Heart left ventricle (tissue), 16 donors: Measurements from ENCODE around the gene HILPDA. TPM values are rescaled to one million over a fixed set of nuclear protein-coding genes. Genes with fewer than 3 reads are reported as not detected.
A peak's percentile ranks its signal among the peaks of the same experiment; 100 is the strongest.

Experiments used
- ATAC-seq, 4 donors: fragments of 200-7000 bp; cut with Tn5 transposase; one replicate each; pipeline ENCODE4 v1.9.1; 2020 to 2022; ENCODE audit warnings: moderate library complexity in 4 of 4, mild to moderate bottlenecking in 3 of 4, moderate number of reproducible peaks in 1 of 4
- DNase-seq, 5 donors: peaks; one replicate each; pipeline ENCODE4 v3.0.0-alpha.2; 2020
- H3K27ac ChIP-seq, 12 donors: fragments of 200-600 bp; sonication (generic) in 4 of 12; one replicate each; pipeline versions ENCODE4 v1.5.0 to v1.8.0; 2016 to 2022; ENCODE audit warnings: mild to moderate bottlenecking in 2 of 12
- H3K27me3 ChIP-seq, 9 donors: fragments of 200-600 bp; sonication (generic) in 2 of 9; one replicate each; pipeline versions ENCODE4 v1.5.1 to v1.8.0; 2016 to 2022; ENCODE audit warnings: mild to moderate bottlenecking in 3 of 9
- H3K36me3 ChIP-seq, 9 donors: fragments of 200-600 bp; sonication (generic) in 2 of 9; one replicate each; pipeline versions ENCODE4 v1.5.0 to v1.8.0; 2018 to 2022; ENCODE audit warnings: mild to moderate bottlenecking in 2 of 9
- H3K4me1 ChIP-seq, 12 donors: fragments of 200-600 bp; sonication (generic) in 4 of 12; one replicate each; pipeline versions ENCODE4 v1.5.0 to v1.8.0; 2016 to 2022; ENCODE audit warnings: mild to moderate bottlenecking in 3 of 12
- H3K4me3 ChIP-seq, 12 donors: fragments of 200-600 bp; sonication (generic) in 4 of 12; one replicate each; pipeline versions ENCODE4 v1.5.0 to v1.8.0; 2017 to 2022; ENCODE audit warnings: mild to moderate bottlenecking in 9 of 12, moderate library complexity in 4 of 12
- H3K9me3 ChIP-seq, 12 donors: fragments of 200-600 bp; sonication (generic) in 4 of 12; one replicate each; pipeline versions ENCODE4 v1.5.0 to v1.8.0; 2016 to 2022; ENCODE audit warnings: mild to moderate bottlenecking in 1 of 12
- POLR2A ChIP-seq, 2 donors: fragments of 450-650 bp; IDR thresholded peaks; one replicate each; pipeline ENCODE4 v1.6.1; 2017; ENCODE audit warnings: antibody characterized with exemption in 2 of 2, mild to moderate bottlenecking in 2 of 2, moderate library complexity in 2 of 2
- WGBS, 4 donors: extraction: QIAGEN DNeasy Blood & Tissue Kit in 2 of 4; methylation state at CpG; one replicate each; pipeline versions ENCODE4 v1.1.5 to v1.1.7; 2013 to 2018; 5-methylcytosine and 5-hydroxymethylcytosine counted together
- intact Hi-C, 10 donors: fragments of 100-400 bp; cut with DNase I; formaldehyde crosslinking; loops; one replicate each; pipeline versions ENCODE4 v1.11.1 to v1.14.2; 2022
- long read RNA-seq, 3 donors: library from polyadenylated mRNA; unstranded; transcript quantifications; one replicate each; pipeline ENCODE4 v2.0.0, GENCODE V29; 2020 to 2021
- polyA plus RNA-seq, 2 donors: library from polyadenylated mRNA; stranded (reverse); fragments of 200-250 nt; gene quantifications; one replicate each; pipeline ENCODE4 v1.2.3, GENCODE V29; 2013
- total RNA-seq, 9 donors: library from RNA; depleted of rRNA in 2 of 9; stranded (reverse); fragments of >200 nt in 2 of 9; fragmentation: NEBNext Ultra II Directional in 3 of 9; extraction: Animal tissue kit (Norgen Biotek cat#: 25700) in 3 of 9; gene quantifications; one replicate each; pipeline versions ENCODE4 v1.1.0 to v1.2.4, GENCODE V29; 2016 to 2023
- TF ChIP-seq, protein P1 (sequence below), 12 donors: fragments of 200-600 bp; sonication (generic) in 4 of 12; IDR thresholded peaks; one replicate each; pipeline versions ENCODE4 v1.5.0 to v1.8.0; 2018 to 2022; ENCODE audit warnings: antibody characterized with exemption in 12 of 12, mild to moderate bottlenecking in 5 of 12
- donor health status: ischemic (EF 13 %, LVEDD 7.1; RV severe dilation, severe dysfunction).
- donor health status: healthy with polysubstance abuse.
- donor health status: DM: no; HTN: yes; CAD: no.
- donor health status: DM: no; HTN: no; CAD: no.
- donor health status: ischemic (EF 25% LVEDD 6.9; RV normal size, moderate dysfunction).
- donor health status: ischemic (EF 25% LVEDD 5.7; RV mildly dilated, moderate dysfunction).
- donor health status: healthy.
- donor health status: DM: yes; HTN: yes; CAD: no.
- donor health status: ischemic (EF 35%, LVEDD 5.7; RV mildly dilated, moderate dysfunction).
- donor health status: nonischemic (EF 11% LVEDD 7.7; RV severe dilation, severe dysfunction).
- donor health status: DM: yes; HTN: yes; CAD: no.
- donor health status: PGD.
- donor health status: ischemic (EF 29% LVEDD 5.4; RV normal size, mild dysfunction).
- donor health status: nonischemic (EF 23%, LVEDD 6.1; RV moderate dilation, normal function).

Gene HILPDA, protein sequence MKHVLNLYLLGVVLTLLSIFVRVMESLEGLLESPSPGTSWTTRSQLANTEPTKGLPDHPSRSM
- total RNA-seq (10 to 100 TPM in 3 of 9 donors, 1 to 10 TPM in 6; 6.1 to 17.7 (median 7.7) TPM), polyA plus RNA-seq (1 to 10 TPM; 7.5 to 8.5 TPM)
- long read RNA-seq, donor 1, transcript HILPDA-201 (2 exons, 1,349 nt): major isoform, 6 of 9 reads
- long read RNA-seq, donor 1, partial matches to known transcripts: 0 of 9 reads
- long read RNA-seq, donor 1, other reads (novel, unspliced or antisense): 0 of 9 reads
- long read RNA-seq, donor 2, transcript HILPDA-202 (2 exons, 785 nt): minor isoform, 5 of 48 reads
- long read RNA-seq, donor 2, transcript HILPDA-201 (2 exons, 1,349 nt): major isoform, 42 of 48 reads
- long read RNA-seq, donor 2, partial matches to known transcripts: 0 of 48 reads
- long read RNA-seq, donor 2, other reads (novel, unspliced or antisense): 1 of 48 reads
- long read RNA-seq, donor 3, partial matches to known transcripts: 0 of 2 reads
- long read RNA-seq, donor 3, other reads (novel, unspliced or antisense): 0 of 2 reads

DNA sequence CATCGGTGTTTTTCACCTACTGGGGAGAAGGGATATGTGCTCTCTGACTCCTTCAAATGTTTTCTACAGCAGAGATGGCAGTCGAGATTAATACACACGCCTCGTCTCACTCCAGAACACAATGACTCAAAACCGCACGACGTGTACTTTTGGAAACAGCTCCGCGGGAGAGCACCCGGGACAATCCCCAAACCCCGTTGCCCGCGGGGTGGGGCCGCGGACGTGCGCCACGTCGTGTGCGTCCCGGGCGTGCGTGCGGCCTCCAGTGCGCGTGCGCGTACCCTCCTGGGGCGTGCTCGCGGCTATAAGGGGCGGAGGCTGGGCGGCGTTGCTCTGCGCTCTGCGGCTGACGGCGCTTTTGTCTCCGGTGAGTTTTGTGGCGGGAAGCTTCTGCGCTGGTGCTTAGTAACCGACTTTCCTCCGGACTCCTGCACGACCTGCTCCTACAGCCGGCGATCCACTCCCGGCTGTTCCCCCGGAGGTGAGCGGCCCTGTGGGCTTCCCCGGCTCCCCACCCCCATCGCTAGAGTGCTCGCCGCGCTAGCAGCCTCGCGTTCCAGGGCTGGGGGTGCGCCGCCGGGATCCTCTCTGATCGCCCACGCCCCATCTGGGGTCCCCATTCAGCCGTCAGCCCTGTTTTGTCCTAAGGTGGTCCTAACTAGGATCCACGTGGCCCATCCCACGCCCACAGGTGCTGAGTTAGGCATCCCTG is at the start of gene HILPDA:
HILPDA (plus strand) TSS at position 336 of the 712 bp plus-strand sequence. CDS start 1,391 bp downstream, outside the sequence.
- TF ChIP-seq POLR2A (IDR thresholded peaks at IDR 0.05): peak in 1 of 2 donors; percentile 85
- TF ChIP-seq, protein P1, sequence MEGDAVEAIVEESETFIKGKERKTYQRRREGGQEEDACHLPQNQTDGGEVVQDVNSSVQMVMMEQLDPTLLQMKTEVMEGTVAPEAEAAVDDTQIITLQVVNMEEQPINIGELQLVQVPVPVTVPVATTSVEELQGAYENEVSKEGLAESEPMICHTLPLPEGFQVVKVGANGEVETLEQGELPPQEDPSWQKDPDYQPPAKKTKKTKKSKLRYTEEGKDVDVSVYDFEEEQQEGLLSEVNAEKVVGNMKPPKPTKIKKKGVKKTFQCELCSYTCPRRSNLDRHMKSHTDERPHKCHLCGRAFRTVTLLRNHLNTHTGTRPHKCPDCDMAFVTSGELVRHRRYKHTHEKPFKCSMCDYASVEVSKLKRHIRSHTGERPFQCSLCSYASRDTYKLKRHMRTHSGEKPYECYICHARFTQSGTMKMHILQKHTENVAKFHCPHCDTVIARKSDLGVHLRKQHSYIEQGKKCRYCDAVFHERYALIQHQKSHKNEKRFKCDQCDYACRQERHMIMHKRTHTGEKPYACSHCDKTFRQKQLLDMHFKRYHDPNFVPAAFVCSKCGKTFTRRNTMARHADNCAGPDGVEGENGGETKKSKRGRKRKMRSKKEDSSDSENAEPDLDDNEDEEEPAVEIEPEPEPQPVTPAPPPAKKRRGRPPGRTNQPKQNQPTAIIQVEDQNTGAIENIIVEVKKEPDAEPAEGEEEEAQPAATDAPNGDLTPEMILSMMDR (IDR thresholded peaks at IDR 0.05): peak in 1 of 12 donors; percentile 15
- intact Hi-C loops: loop anchor here in 2 of 10 donors (5.0 to 10.0 kb wide), 2 partner anchors 51 to 108 kb away; partner anchors contain the start of gene IMPDH1 (in 1 of the 2)

DNA sequence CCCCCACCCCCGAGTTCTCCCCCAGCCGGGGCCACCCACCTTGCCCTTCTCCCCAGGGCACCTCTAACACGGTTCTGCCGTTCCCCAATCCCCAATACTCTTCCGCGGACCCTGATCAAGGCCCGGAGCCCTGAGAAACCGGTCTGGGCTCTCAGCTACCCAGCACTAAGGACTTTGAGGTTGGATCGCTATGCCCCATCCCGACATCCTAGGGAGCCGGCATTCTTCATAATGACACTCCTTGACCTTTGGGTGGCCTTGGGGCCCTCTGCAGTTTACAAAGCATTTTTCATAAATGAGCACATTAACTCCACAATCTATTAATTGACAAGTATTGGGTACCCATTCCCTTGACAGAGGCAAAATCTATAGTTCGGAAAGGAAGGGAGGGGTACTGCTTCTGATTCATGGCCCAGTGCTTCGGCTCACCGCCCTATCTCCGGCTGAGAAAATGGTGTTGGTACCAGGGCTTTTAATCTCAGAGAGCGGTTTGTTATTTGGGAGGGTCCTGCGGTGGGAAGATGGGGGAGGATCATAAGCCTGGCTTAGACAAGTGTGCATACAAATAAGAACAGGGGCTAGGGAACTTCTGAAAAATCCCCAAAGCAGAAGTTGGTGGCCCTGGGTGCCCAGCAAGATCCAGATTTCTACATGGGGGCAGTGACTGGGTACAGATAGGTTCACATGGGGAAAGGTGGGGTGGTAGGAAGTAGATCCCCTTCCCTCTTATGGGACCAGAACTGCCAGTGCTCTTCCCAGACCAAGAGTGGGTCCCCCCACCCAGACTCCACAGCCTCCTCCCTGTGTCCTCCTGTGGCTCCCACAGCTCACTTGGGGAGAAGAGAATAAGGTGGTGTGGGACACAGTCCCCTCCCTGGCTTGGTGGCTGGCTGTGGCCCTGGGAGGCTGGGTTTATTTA is 49.1 kb upstream of the HILPDA start:
- peak overlapping the region in 4 of 12 donors; percentile 19 to 94 (median 62) for H3K27ac ChIP-seq
- 51 to 76% (median 63%) methylated on average over 11 to 17 of the region's 17 CpGs for WGBS, 4 donors

More for the DNA sequence above, at the start of gene HILPDA:
- no peaks in the 10 kb centered on the region for H3K9me3 ChIP-seq
- DNase-seq: peak; percentile 93 to 98 (median 96)
- H3K27me3 ChIP-seq: no peaks in the 10 kb centered on the region
- peaks cover 0 to 7% (median 5%) of the 10 kb centered on the region in 9 donors for H3K36me3 ChIP-seq
- peak within 1 kb of the TSS; percentile 54 to 93 (median 78) for H3K4me3 ChIP-seq
- H3K4me1 ChIP-seq: peaks cover 7 to 49% (median 38%) of the 10 kb centered on the region in 12 donors
- ATAC-seq: peak; percentile 83 to 95 (median 94)
- peak within 1 kb of the TSS; percentile 86 to 99 (median 92) for H3K27ac ChIP-seq
- WGBS, 4 donors: 0 to 2% (median 0%) methylated on average over 18 to 64 of the region's 64 CpGs

DNA sequence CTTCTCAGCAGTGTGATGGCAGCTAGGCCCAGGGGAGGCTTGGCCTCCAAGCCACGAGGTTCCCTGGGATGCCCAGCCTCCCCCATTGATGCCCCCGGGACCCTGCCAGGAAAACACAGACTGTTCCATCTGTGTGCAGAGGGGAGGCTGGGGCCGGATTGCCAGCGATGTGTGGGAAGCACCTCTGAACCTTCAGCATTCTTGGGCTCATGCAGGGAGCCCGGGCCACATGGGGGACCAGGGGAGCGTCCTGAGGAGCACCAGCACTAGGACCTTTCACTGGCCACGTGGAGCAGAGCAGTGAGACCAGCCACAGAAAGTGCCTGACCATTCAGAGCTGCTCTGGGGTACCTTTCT is 48.5 kb upstream of the HILPDA start:
- Histone ChIP-seq H3K4me1 (peaks cover 0 to 62% (median 42%) of the 10 kb centered on the region in 12 donors), H3K27me3 (no peaks in the 10 kb centered on the region), H3K27ac (peak overlapping the region in 5 of 12 donors; percentile 18 to 94 (median 83)), H3K9me3 (no peaks in the 10 kb centered on the region), H3K36me3 (peaks cover 0 to 10% (median 0%) of the 10 kb centered on the region in 9 donors), H3K4me3 (peak overlapping the region in 1 of 12 donors; percentile 74)
- DNase-seq (peak in 1 of 5 donors; percentile 11), ATAC-seq (no peak)
- TF ChIP-seq, protein P1 (IDR thresholded peaks at IDR 0.05): no peak
- no peak for TF ChIP-seq POLR2A (IDR thresholded peaks at IDR 0.05)
- 66 to 89% (median 85%) methylated on average over 6 to 7 of the region's 7 CpGs for WGBS, 4 donors
- intact Hi-C loops: loop anchor here in 2 of 10 donors (10.0 kb wide), 2 partner anchors 48 to 58 kb away; partner anchors contain the start of gene HILPDA (in 1 of the 2)

More for the DNA sequence above, 49.1 kb upstream of the HILPDA start:
- DNase-seq (no peak), ATAC-seq (no peak)
- no peak for TF ChIP-seq POLR2A (IDR thresholded peaks at IDR 0.05)
- TF ChIP-seq, protein P1 (IDR thresholded peaks at IDR 0.05): no peak
- peaks cover 0 to 62% (median 42%) of the 10 kb centered on the region in 12 donors for H3K4me1 ChIP-seq
- no peaks in the 10 kb centered on the region for H3K27me3 ChIP-seq
- no peaks in the 10 kb centered on the region for H3K9me3 ChIP-seq
- H3K36me3 ChIP-seq: peaks cover 0 to 16% (median 0%) of the 10 kb centered on the region in 9 donors
- intact Hi-C loops: loop anchor here in 2 of 10 donors (10.0 kb wide), 2 partner anchors 48 to 58 kb away; partner anchors contain the start of gene HILPDA (in 1 of the 2)
- H3K4me3 ChIP-seq: peak overlapping the region in 10 of 12 donors; percentile 63 to 98 (median 81)
